Hematopoietic multipotent progenitor cell treated with erythropoietin and hydrocortisone succinate and interleukin-3 and kit ligand, for 4 days (in vitro differentiated cells): ENCODE measurements around the gene C1QTNF8.

Experiments
- DNase-seq: peaks from one replicate; pipeline ENCODE4 v3.0.0-alpha.2; 2015

C1QTNF8 gene

GRCh38 chr16:1042049-1042744 is 53.8 kb downstream of the C1QTNF8 start:
- DNase-seq = no peak

GRCh38 chr16:1040346-1040745 is 55.7 kb downstream of the C1QTNF8 start:
- DNase-seq = no peak

- no peak for DNase-seq
Observed at GRCh38 chr16:1039762-1040161, 56.3 kb downstream of the C1QTNF8 start.

GRCh38 chr16:1038932-1039331 is 57.1 kb downstream of the C1QTNF8 start:
- DNase-seq = no peak
